IPS-NIHi11 (cell line): ENCODE measurements around the gene ILDR1.
"Not testable (repeated sequence)": the region's sequence is repeated elsewhere in the genome, so short reads cannot be mapped to it uniquely, and the experiment has no call there.

Experiments
- DNase-seq: peaks from one replicate; pipeline ENCODE4 v3.0.0; 2012; ENCODE audit warnings: mixed read lengths, low spot score

ILDR1 gene

GRCh38 chr3:122021811-122022401 lies at the start of gene ILDR1:
Gene ILDR1, minus strand, starts transcription at chr3:122022247. Its CDS starts 170 bp downstream, at chr3:122022077.
- DNase-seq, result peak; percentile 84

GRCh38 chr3:122067588-122068240 lies 45.7 kb upstream of the ILDR1 start:
- DNase-seq, result no peak

DNA sequence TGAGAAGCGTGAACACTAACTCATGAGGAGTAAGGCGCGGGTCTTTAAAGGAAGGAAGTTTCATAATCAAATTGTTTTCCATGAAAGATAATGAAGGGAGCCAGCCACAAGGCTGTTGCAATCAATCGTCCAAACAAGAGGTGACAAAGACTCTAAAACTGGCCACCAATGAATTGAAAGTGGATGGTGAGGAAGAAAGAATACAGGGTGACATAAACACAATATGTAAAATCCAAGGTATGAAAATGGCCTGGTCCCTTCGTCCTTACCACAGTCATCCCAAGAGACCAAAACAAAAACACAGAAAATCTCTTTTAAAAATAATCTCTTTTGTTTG lies 45.1 kb upstream of the ILDR1 start:
- DNase-seq, result no peak

DNA sequence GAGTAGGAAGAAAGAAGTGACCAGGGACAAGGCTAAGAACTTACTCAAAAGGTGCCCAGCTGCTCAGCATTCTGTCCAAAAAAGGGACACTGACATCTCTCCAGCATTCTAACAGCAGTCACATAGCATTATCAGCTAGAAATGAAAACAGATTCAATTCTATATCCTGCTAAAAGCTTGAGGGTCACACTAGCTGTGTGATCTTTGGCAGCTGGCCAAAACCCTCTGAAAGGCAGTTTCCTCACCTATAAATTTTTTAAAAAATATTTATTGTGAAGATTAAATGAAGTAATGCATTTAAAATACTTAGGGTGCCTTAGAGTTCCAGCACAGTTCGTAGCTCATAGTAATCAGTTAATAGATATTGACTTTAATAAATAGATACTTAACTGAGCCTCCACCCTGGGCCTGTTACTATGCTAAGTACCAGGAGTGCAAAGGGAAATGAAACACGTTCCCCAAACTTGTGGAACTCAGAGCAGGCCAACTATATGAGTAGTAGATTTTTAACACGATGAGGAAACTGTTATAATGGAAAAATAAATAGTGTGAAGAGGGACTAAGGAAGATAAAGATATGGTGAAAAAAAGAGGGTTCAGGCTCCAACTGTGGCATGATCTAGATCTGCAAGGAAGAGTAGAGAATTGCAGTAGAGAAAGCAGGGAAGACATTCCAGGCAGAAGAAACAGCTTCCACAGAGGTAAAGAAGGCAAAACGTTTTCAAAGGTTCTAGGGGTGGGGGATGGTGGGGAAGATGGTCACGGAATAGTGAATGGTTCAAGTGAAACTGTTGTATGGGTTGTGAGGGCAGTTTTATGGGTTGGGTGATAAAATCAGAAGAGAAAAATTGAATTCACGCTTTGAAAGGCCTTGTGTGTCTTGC lies 44.5 kb upstream of the ILDR1 start:
- DNase-seq, result no peak

- DNase-seq, result no peak
These were observed 42.3 kb upstream of the ILDR1 start for GRCh38 chr3:122064326-122064725.

DNA sequence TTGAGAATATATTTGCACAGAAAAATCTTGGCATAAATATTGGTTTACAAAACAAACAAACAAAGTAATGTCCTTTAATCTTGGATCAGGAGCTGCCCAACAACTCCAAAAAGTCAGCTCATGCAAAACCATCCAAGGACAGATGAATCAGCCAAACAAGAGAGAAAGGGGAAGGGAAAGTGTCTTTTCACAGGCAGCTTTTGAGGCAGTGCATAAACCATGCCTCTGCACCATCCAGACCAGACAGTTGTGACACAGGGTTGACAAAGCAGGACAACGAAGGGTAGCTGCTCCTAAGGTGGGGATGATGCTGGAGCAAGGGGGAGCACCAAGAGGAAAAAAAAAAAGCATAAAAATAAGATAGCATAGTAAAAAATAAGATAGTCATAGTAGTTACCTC lies 41.9 kb upstream of the ILDR1 start:
- DNase-seq, result no peak

DNA sequence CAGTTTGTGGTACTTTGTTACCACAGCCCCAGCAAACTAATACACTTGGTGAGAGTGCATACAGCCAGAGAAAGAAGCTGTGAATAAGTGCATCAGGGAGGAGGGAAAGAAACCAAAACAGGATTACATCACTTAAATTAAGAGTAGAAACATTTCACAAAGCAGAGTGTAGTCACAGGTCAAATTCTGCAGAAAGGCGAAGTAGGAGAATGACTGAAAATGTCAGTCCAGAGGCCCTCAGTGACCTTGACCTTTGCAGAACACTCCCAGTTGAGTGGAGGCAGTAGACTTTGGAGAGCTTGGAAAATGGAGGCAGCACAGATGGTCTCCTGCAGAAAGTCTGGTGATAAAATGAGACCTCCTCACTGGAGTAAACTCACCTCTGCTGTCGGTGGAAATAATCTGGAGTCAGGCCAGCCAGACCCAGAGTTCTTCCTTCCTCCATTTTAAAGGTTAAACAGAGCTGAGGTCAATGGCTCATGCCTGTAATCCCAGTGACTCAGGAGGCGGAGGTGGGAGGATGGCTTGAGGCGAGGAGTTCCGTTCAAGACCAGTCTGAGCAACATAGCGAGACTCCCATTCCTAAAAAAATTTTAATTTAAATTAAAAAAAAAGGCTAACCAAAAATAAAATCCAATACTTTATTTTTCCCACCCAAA lies 38.1 kb upstream of the ILDR1 start:
- DNase-seq, result no peak

DNA sequence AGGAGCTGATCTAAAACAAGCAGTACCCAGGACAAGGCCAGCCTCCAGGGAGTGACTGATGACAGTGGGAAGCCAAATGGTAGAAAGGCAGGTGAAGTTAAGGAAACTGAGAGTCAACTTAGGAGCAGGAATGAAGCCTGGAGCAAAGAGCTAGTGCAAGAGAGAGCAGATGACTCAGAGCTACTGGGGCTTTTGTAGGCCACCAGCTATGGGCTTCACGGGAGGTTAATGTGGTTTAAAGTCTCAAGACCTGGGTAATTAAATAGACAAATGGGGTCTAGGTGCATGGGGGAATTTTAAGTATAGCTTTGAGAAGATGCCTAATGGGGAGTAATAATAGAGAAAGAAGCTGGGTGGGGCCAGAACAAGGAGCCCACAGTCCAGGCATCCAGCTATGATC lies 36.2 kb upstream of the ILDR1 start:
- DNase-seq, result no peak

GRCh38 chr3:122057671-122058070 lies 35.6 kb upstream of the ILDR1 start:
- DNase-seq, result no peak

DNA sequence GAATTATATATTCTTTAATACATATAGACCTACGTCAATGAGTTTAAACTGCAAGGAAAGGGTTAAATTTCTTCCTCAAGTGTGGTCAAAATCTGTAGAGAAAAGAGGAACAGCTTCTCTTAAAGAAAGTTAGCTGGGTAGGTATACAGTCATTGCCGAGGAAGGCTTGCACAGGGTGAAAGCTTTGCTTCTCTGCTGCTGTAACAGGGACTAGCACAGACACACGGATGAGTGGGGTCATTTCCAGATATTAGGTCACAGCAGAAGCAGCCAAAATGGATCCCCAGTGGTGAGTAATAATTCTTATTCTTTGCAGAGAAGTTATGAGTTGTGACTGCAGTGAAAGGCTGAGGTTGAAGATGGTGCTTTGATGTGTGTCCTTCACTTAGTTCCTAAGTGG lies 33.2 kb upstream of the ILDR1 start, which contains the start of gene CD86:
Gene CD86 (plus strand): TSS at position 148 of the 400 bp plus-strand sequence. CDS start 128 bp downstream, at position 276.
- no peak for DNase-seq

DNA sequence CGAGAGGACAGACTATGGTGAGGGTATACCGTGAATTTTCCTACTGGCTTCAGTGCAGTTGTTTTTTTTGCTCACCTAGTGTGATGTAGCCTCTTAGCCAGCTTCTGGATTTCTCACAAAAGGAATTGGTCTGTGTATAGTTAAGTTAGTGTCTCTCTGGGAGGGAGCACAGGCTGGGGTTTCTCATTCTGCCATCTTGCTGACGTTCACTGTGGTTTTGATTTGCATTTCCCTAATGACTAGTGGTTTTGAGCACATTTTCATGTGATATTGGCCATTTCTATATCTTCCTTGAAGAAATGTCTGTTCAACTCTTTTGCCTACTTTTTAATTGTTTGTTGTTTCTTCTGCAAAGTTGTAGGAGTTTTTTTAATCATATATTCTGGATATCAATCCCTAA lies 30.9 kb upstream of the ILDR1 start:
- DNase-seq, result no peak

DNA sequence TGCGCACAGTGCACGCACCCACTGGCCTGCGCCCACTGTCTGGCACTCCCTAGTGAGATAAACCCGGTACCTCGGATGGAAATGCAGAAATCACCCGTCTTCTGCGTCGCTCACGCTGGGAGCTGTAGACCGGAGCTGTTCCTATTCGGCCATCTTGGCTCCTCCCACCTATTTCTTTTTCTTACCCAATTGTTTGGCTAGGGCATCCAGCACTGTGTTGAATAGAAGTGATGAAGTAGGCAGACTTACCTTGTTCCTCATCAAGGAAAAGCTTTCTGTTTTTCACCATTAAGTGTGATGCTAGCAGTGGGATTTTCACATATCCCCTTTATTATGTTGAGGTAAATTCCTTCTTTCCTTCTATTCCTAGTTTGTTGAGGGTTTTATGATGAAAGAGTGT lies 25.7 kb upstream of the ILDR1 start:
- DNase-seq, result not testable (repeated sequence)

GRCh38 chr3:122047296-122047695 lies 25.2 kb upstream of the ILDR1 start:
- not testable (repeated sequence) for DNase-seq

GRCh38 chr3:122033023-122033422 lies 11.0 kb upstream of the ILDR1 start:
- DNase-seq, result no peak

DNA sequence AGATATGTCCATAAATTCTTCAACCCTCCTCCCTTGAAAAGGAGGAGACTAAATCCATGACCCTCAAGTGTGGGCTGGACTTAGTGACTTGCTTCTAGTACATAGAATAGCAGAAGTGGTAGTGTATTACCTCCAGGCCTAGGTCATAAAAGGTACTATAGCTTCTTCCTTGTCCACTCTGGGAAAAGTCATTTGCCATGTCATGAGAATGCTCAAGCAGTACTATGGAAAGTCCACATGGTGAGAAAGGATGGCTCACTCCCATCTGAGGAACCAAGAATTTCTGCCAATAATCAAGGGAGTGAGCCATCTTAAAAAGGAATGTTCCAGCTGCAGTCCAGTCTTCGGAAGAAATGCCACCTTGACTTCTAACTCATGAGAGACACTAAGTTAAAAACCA lies 10.5 kb upstream of the ILDR1 start:
- DNase-seq, result no peak

- DNase-seq, result no peak
These were observed 9.0 kb upstream of the ILDR1 start for GRCh38 chr3:122031123-122031468.

DNA sequence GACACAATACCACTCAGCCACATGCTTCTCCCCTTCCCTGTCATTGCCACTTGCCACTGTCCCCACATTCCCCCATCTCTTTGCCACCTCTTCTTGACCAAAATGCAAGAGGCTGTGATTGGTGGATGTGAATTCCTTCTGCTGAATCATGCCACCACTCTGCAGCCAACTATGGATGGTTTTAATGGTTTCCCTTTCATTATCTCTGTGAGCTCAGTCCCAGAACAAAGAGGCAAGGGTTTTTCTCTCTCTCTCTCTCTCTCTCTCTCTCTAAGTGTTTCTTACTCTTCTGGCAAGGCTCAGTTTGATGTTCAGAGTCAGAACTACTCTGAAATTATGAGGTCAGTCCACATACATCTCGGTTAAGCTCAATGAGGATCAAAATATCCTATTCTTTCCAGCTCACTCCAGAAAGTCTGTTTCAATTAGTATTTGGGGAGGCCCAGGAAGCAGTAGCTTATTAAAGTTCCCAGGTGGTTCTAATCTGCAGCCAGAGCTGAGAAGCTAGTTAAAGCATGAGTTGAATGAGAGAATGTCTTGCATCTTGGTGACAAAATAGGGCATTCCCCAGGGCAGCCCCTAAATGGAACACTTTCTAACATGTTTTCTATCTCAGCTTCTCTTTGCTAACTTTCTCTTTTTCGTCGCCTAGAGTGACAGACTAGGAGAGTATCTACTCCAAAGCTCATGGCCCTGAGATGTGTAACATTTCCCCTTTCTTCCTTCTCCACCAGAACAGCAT lies 8.5 kb upstream of the ILDR1 start:
- no peak for DNase-seq

- DNase-seq, result no peak
These were observed 3.2 kb upstream of the ILDR1 start for GRCh38 chr3:122025296-122025695.

GRCh38 chr3:122024800-122025199 lies 2.8 kb upstream of the ILDR1 start:
- no peak for DNase-seq

DNA sequence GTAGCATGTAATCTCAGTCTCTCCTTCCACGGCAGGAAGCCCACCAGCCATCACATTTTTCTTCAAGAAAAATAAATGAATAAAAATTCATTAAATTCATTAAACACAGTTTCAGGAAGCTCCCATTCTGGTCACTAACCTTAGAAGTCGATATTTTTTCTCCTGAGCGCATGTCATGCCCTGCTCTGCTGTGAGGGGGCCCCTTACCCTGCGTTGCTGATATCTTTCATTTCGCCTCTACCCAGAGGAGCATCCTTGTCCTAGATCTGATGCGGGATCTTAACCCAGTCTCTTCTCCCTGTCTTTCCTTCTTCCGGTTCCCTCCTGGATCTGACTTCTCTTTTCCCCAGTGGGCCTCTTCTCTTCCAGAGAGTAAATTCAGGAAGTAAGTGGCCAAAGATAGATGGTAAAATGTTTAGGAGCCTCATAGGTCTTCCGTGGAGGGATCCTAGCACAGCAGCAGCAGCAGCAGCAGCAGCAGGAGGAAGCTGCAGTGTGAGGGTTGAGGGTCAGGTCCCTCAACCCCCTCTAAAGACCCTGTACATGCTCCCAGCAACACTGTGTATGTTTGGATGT lies 1.4 kb upstream of the ILDR1 start:
- peak; percentile 29 for DNase-seq

DNA sequence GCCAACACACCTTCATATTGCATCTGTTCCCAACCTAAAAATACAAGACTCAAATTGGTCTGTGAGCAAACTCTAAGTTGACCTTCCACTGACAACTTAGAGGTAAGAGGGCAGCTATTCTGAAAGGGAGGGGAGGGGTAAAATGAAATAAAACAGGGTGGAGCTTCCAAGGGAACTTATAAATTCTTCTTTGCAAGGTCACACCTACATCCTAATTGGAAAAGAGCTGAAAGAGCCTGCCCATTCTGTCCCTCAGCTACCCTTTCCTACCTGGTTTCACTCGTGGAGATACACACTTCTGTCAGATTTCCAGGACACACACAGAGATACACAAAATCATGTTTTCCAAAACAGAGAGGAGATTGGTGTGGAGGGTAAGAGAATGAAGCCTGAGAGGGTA lies 1.0 kb downstream of the ILDR1 start:
- DNase-seq, result no peak

GRCh38 chr3:122019493-122019892 lies 2.6 kb downstream of the ILDR1 start:
- DNase-seq, result no peak
